ENCODE measurements around the gene NDRG2. TPM values are rescaled to one million over a fixed set of nuclear protein-coding genes. Genes with fewer than 3 reads are reported as not detected.

NDRG2 gene
- 2.6 and 3.1 TPM in 2 replicates for total RNA-seq

- DNase-seq (ENCODE audit: extremely low read depth, low read depth, low spot score) = no peak
Measured at GRCh38 chr14:21024585-21025370, at the start of gene NDRG2. NDRG2 (minus strand) TSS chr14:21025061; CDS start chr14:21023315, 1,746 bp downstream.

DNA sequence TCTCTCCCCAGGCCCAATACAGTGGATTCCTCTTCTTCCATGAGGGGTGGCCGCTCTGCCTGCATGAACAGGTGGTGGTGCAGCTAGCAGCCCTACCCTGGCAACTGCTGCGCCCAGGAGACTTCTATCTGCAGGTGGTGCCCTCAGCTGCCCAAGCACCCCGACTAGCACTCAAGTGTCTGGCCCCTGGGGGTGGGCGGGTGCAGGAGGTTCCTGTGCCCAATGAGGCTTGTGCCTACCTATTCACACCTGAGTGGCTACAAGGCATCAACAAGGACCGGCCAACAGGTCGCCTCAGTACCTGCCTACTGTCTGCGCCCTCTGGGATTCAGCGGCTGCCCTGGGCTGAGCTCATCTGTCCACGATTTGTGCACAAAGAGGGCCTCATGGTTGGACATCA, 49.1 kb upstream of the NDRG2 start:
- no peak for DNase-seq (ENCODE audit: extremely low read depth, low read depth, low spot score)

GRCh38 chr14:21072781-21073339, 48.0 kb upstream of the NDRG2 start:
- no peak for DNase-seq (ENCODE audit: extremely low read depth, low read depth, low spot score)

- DNase-seq (ENCODE audit: extremely low read depth, low read depth, low spot score) = no peak
Measured at GRCh38 chr14:21072031-21072473, 47.2 kb upstream of the NDRG2 start.

- no peak for DNase-seq (ENCODE audit: extremely low read depth, low read depth, low spot score)
Measured at GRCh38 chr14:21071225-21072030, 46.6 kb upstream of the NDRG2 start.

DNA sequence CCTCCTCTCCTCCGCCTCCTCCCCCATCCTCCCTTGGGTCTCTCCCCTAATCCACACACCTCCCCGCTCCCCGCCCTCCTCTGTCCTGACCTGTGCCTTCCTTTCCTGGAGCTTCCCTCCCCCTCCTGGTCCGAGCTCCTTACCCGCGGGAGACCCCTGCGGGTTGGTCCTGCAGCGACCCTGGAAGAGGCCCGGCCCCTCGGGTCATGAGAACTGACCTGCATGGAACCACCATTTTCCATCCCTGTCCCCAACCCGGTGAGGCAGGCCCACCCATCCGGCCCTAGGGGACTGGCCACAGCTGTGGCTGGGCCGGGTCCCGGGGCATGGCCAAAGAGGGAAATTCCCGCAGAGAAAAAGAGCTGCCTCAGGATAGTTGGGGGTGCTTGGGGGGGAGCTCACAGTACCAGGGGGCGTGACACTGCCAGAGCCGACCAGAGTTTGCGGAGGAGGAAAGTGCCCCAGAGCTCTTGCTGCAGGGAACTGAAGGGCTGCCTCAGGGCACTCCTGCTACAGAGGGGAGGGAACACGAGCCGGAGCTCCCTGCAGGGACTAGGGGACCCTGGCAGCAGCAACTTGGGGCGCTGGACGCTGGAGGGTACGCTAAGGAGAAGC, 45.9 kb upstream of the NDRG2 start:
- no peak for DNase-seq (ENCODE audit: extremely low read depth, low read depth, low spot score)

DNA sequence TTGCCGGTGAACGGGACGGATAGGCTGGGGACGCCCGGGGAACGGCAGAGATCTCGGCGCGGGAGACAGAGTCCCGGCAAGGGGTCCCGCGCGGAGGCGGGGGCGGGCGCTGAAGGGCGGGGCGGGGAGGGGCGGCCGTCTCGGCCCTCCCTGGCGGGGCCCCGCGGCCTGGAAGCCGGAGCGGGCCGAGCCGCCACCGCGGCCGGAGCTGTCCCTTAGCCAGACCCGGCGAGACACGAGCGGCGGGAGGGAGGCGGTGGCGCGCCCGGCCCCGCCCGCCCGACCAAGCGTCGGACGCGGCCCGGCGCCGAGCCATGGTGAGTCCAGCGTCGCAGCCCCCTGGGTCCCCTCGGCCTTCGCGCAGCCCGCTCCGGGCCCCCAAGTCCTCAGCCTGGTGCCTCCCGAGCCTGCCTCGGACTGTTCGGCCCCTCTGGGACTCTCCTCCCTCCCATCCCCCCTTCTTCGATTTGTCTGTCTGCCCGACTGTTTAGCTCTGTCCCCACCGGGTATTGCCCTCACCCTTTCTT, 45.3 kb upstream of the NDRG2 start, which contains the start of gene ARHGEF40:
TSS of gene ARHGEF40 (plus strand) at position 222 of the 527 bp plus-strand sequence. CDS start at position 315, 93 bp downstream.
- no peak for DNase-seq (ENCODE audit: extremely low read depth, low read depth, low spot score)

GRCh38 chr14:21069388-21070082, 44.7 kb upstream of the NDRG2 start:
- DNase-seq (ENCODE audit: extremely low read depth, low read depth, low spot score) = no peak

DNA sequence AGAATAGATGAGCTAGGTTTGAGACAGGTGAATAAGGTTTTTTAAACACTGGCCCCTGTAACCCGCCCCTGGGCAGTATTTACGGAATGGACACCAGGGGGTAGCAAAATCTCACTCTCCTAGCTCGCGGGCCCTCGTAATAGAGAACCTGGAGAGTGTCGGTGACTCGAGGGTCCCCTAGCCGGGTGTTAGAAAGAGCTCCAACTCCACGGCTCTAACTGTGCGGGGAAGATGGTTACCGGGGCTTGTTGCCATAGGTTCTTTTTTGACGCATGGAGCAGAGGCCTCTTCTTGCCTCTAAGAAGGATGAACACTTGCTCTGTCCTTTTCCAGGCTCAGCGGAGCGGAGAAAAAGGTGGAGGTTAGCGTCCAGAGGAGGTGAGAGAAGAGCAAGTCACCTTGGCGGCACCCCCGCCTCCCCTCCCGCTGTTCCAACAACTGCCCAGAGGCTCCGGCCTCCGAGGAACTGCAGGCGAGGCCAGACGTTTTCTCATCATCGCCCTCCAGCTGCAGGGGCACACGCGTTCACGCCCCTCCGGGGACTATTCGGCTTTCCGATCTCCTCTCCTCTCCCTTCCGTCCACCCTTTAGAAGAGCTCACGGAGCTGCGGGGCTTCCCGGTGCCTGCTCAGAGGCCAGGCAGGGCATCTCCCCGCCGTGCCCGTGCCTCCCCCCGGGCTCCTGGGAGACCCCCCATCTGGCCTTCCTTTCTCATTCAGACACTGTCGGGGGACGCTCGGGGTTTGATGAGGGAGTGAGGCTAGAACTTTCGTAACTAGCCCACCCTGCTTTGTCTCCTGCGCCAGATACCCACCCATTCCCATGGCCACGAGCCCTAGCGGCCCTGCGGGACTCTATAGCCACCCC, 43.9 kb upstream of the NDRG2 start:
- DNase-seq (ENCODE audit: extremely low read depth, low read depth, low spot score) = no peak

- no peak for DNase-seq (ENCODE audit: extremely low read depth, low read depth, low spot score)
Measured at GRCh38 chr14:21066882-21067502, 42.1 kb upstream of the NDRG2 start.

- DNase-seq (ENCODE audit: extremely low read depth, low read depth, low spot score) = no peak
Measured at GRCh38 chr14:21063479-21063878, 38.6 kb upstream of the NDRG2 start.

GRCh38 chr14:21061347-21061668, 36.4 kb upstream of the NDRG2 start:
- no peak for DNase-seq (ENCODE audit: extremely low read depth, low read depth, low spot score)

- no peak for DNase-seq (ENCODE audit: extremely low read depth, low read depth, low spot score)
Measured at GRCh38 chr14:21060614-21061346, 35.9 kb upstream of the NDRG2 start.

- DNase-seq (ENCODE audit: extremely low read depth, low read depth, low spot score) = no peak
Measured at GRCh38 chr14:21059842-21060613, 35.2 kb upstream of the NDRG2 start.

DNA sequence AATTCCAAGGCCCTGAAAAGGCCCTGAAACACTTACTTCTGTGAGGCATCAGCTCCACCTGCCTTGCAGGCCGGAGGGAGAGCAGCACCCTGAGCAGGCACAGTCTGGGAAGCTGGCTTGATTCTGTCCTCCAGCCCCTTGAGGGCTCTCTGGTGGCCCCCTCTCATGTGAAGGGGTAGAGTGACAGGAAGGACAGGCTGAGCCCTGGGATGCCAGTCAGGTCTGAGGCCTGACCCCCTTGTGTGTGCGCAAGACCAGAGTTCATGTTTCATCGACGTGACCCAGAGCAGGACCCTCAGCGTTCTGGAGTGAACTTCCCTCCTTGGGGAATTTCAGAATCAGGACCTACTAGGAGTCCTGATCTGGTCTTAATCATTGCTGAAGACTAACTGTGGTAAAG, 34.0 kb upstream of the NDRG2 start:
- DNase-seq (ENCODE audit: extremely low read depth, low read depth, low spot score) = no peak

DNA sequence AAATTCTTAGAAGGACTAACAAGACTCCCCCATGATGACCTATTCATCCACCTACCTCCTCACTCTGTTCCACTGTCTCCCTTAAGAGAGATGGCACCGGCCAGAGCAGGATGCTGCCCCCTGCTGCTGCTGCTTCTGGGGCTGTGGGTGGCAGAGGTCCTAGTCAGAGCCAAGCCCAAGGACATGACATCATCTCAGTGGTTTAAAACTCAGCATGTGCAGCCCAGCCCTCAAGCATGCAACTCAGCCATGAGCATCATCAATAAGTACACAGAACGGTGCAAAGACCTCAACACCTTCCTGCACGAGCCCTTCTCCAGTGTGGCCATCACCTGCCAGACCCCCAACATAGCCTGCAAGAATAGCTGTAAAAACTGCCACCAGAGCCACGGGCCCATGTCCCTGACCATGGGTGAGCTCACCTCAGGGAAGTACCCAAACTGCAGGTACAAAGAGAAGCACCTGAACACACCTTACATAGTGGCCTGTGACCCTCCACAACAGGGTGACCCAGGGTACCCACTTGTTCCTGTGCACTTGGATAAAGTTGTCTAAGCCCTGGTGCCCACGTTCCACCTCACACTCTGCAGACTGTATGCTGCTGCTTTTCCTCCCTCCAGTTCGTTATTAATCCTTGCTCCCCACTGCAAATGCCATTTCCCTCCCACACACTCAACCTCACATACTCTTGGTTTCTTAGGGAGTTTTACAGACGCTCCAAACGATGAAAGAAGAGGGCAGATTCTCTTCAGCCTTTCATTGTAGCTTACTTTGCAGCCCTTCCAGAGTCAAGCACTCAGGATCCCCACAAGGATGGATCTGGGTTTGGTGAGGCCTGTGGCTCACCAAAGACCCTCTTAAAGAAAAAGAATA, 33.2 kb upstream of the NDRG2 start, which contains the start of gene RNASE8:
TSS of gene RNASE8 (plus strand) at position 20 of the 873 bp plus-strand sequence. CDS start at position 91, 71 bp downstream.
- DNase-seq (ENCODE audit: extremely low read depth, low read depth, low spot score) = no peak

Measured in glomerular endothelial cell (primary cell).